ENCODE results near the gene PTGIS. TPM values are rescaled to one million over a fixed set of nuclear protein-coding genes. Genes with fewer than 3 reads are reported as not detected.

The PTGIS gene
- total and polyA plus RNA-seq, 2 of the 4 experiments (the other 2 are of a cell fraction): 1.6 to 2.6 TPM

GRCh38 chr20:49484180-49485140, 83.5 kb downstream of the PTGIS start (continued):
- no peak for TF ChIP-seq CHD1 (IDR thresholded peaks at IDR 0.05; ENCODE audit: low read depth, low read length)
- no peak for TF ChIP-seq RCOR1 (IDR thresholded peaks at IDR 0.05; ENCODE audit: insufficient replicate concordance, low read length)

- Histone ChIP-seq H3K27me3 (ENCODE audit: control insufficient read depth, insufficient read depth, low read length) (peaks cover 61% of the 10 kb centered on the region), H2AK9ac (replicated peaks; ENCODE audit: low read depth, low read length, poor library complexity) (no peak overlapping the region), H3K4me2 (ENCODE audit: low read depth, low read length) (no peak overlapping the region; the same call in 1 of the 2 replicates), H4K91ac (ENCODE audit: insufficient read depth, low read depth, low read length) (no peak overlapping the region), H3K4me3 (ENCODE audit: insufficient read depth, low read depth, low read length) (no peak overlapping the region; the same call in 1 of the 2 replicates), H3K36me3 (ENCODE audit: control insufficient read depth, insufficient read depth, low read length) (no peaks in the 10 kb centered on the region), H4K8ac (ENCODE audit: low read depth in 2 of 2, low read length in 2 of 2) (no peak overlapping the region), H4K5ac (ENCODE audit: low read depth, low read length) (no peak overlapping the region), H2BK5ac (ENCODE audit: low read depth, low read length, poor library complexity, severe bottlenecking) (no peak overlapping the region), H3K9ac (ENCODE audit: low read depth, low read length) (no peak overlapping the region), H3K4me1 (ENCODE audit: control insufficient read depth, insufficient read depth, low read length) (no peaks in the 10 kb centered on the region), H3K18ac (ENCODE audit: low read depth, low read length) (no peak overlapping the region), H2BK120ac (ENCODE audit: low read depth, low read length) (no peak overlapping the region), H3K23ac (ENCODE audit: low read depth, low read length) (no peak overlapping the region), H2AK5ac (ENCODE audit: low read depth, low read length) (no peak overlapping the region), H2BK20ac (ENCODE audit: low read depth, low read length) (no peak overlapping the region), H3K4ac (ENCODE audit: low read depth, low read length) (no peak overlapping the region), H2BK15ac (ENCODE audit: low read depth, low read length) (no peak overlapping the region), H3K79me1 (ENCODE audit: low read depth in 1 of 2, low read length in 2 of 2) (no peaks in the 10 kb centered on the region), H3K9me3 (ENCODE audit: control insufficient read depth, insufficient read depth, low read length) (no peaks in the 10 kb centered on the region), H3K27ac (ENCODE audit: insufficient read depth, low read length) (no peak overlapping the region), H3K14ac (replicated peaks; ENCODE audit: low read depth, low read length) (no peak overlapping the region), H2AFZ (replicated peaks; ENCODE audit: low read length, poor library complexity) (no peak overlapping the region), H4K20me1 (ENCODE audit: insufficient read depth, low read length) (0 out of 2 replicates have a peak, but pooled peaks cover 6% of the 10 kb centered on the region), H3K56ac (ENCODE audit: extremely low read depth, insufficient read depth, low read length) (no peak overlapping the region), H3K9me1 (ENCODE audit: insufficient read depth, low read length) (0 out of 2 replicates have a peak, but pooled peaks cover 3% of the 10 kb centered on the region)
- ChIA-PET CTCF (interaction anchor here (0.6 to 2.7 kb wide), 6 partner anchors 7 to 151 kb away, joined by 3 to 7 read pairs (median 4); no protein-coding TSS in a partner anchor), POLR2A (ENCODE audit: unreplicated experiment) (no interaction called here)
- dilution Hi-C loops (cut with HindIII; ENCODE audit: low sequenced_read_pairs, unreplicated experiment): no loop called here
- TF ChIP-seq CEBPB (IDR thresholded peaks at IDR 0.05; ENCODE audit: low read depth, low read length): no peak
- DNase-seq (no peak), ATAC-seq (ENCODE audit: low read depth) (peak; percentile 27)
- intact Hi-C loops (cut with micrococcal nuclease): loop anchor here (1.0 to 10.0 kb wide), 3 partner anchors 49 to 149 kb away; no protein-coding TSS in a partner anchor
- 0% methylated on average over 5 of the region's 44 CpGs; no CpG with 5 or more reads in 1 of the 2 experiments for WGBS, 2 experiments (ENCODE audit: extremely low coverage in 2 of 2, insufficient read length in 1 of 2)
- no TSS peak for BruUV-seq (replicated peaks)
- in situ Hi-C loops (cut with MboI; ENCODE audit: low sequenced_read_pairs): no loop called here
Observed at GRCh38 chr20:49483696-49484123, 84.2 kb downstream of the PTGIS start.
